H1 (cell line): ENCODE data around the gene PRKAR1B. TPM values are rescaled to one million over a fixed set of nuclear protein-coding genes. Genes with fewer than 3 reads are reported as not detected.

Experiments used
- CREB1 ChIP-seq: IDR thresholded peaks from 2 replicates; pipeline ENCODE4 v1.6.1; 2012; ENCODE audit warnings: inconsistent platforms
- EP300 ChIP-seq, 2 experiments: IDR thresholded peaks; 1 replicate in 1 of 2; 2 replicates in 1 of 2; pipeline ENCODE4 v1.6.1; 2011 to 2012; ENCODE audit warnings: low read depth in 2 of 2, low read length in 2 of 2, mild to moderate bottlenecking in 2 of 2, borderline replicate concordance in 1 of 2, inconsistent platforms in 1 of 2, moderate library complexity in 1 of 2
- GTF2F1 ChIP-seq: IDR thresholded peaks from 2 replicates; pipeline ENCODE4 v1.6.1; 2012; ENCODE audit warnings: low read depth, low read length, improper control_type of control experiment, borderline replicate concordance
- TBP ChIP-seq: IDR thresholded peaks from 2 replicates; pipeline ENCODE4 v1.6.1; 2011; ENCODE audit warnings: low read depth, low read length, improper control_type of control experiment
- polyA plus RNA-seq, 7 experiments: library from polyadenylated mRNA; depleted of rRNA in 3 of 7; stranded (reverse) in 5 of 7; unstranded in 2 of 7; fragments of >200 nt in 5 of 7; fragments of 200-250 nt in 2 of 7; gene quantifications; 1 replicate in 5 of 7; 2 replicates in 1 of 7; 4 replicates in 1 of 7; pipeline versions ENCODE4 v1.2.1 to v1.2.3, GENCODE V29; 2011 to 2013; ENCODE audit warnings: missing spikeins in 2 of 7, mixed read lengths in 2 of 7
- total RNA-seq: library from RNA; stranded (reverse); fragmentation: NEBNext Ultra II Directional; extraction: Animal tissue kit (Norgen Biotek cat#: 25700); gene quantifications from 2 replicates; pipeline ENCODE4 v1.2.1, GENCODE V29; 2021
- TF ChIP-seq, protein P1 (sequence below): fragments of 300-600 bp; sonication (generic); IDR thresholded peaks from 2 replicates; pipeline ENCODE4 v1.7.1; 2012; ENCODE audit warnings: low read length, moderate library complexity, mild to moderate bottlenecking, inconsistent platforms; ENCODE audit not compliant: insufficient replicate concordance

The PRKAR1B gene
- total and polyA plus RNA-seq, 2 of the 8 experiments (the other 6 are each of a cell fraction or from before 2014, with no cell fraction given), result 12.3 to 55.7 TPM

DNA sequence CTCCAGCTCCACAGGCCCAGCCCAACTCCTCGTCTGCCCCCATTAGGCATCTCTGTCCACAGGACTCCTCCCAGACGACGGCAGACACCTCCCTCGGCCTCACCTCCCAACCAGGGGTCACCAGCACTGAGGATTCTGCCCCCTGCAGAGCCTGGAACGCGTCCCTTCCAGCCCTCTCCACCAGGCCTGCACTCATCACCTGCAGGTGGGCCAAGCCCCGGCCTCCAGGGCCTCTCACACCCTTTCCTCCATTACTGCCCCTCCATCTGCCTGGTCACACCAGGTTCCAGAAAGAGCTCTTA is 164.8 kb downstream of the PRKAR1B start (continued):
- TF ChIP-seq, protein P1, sequence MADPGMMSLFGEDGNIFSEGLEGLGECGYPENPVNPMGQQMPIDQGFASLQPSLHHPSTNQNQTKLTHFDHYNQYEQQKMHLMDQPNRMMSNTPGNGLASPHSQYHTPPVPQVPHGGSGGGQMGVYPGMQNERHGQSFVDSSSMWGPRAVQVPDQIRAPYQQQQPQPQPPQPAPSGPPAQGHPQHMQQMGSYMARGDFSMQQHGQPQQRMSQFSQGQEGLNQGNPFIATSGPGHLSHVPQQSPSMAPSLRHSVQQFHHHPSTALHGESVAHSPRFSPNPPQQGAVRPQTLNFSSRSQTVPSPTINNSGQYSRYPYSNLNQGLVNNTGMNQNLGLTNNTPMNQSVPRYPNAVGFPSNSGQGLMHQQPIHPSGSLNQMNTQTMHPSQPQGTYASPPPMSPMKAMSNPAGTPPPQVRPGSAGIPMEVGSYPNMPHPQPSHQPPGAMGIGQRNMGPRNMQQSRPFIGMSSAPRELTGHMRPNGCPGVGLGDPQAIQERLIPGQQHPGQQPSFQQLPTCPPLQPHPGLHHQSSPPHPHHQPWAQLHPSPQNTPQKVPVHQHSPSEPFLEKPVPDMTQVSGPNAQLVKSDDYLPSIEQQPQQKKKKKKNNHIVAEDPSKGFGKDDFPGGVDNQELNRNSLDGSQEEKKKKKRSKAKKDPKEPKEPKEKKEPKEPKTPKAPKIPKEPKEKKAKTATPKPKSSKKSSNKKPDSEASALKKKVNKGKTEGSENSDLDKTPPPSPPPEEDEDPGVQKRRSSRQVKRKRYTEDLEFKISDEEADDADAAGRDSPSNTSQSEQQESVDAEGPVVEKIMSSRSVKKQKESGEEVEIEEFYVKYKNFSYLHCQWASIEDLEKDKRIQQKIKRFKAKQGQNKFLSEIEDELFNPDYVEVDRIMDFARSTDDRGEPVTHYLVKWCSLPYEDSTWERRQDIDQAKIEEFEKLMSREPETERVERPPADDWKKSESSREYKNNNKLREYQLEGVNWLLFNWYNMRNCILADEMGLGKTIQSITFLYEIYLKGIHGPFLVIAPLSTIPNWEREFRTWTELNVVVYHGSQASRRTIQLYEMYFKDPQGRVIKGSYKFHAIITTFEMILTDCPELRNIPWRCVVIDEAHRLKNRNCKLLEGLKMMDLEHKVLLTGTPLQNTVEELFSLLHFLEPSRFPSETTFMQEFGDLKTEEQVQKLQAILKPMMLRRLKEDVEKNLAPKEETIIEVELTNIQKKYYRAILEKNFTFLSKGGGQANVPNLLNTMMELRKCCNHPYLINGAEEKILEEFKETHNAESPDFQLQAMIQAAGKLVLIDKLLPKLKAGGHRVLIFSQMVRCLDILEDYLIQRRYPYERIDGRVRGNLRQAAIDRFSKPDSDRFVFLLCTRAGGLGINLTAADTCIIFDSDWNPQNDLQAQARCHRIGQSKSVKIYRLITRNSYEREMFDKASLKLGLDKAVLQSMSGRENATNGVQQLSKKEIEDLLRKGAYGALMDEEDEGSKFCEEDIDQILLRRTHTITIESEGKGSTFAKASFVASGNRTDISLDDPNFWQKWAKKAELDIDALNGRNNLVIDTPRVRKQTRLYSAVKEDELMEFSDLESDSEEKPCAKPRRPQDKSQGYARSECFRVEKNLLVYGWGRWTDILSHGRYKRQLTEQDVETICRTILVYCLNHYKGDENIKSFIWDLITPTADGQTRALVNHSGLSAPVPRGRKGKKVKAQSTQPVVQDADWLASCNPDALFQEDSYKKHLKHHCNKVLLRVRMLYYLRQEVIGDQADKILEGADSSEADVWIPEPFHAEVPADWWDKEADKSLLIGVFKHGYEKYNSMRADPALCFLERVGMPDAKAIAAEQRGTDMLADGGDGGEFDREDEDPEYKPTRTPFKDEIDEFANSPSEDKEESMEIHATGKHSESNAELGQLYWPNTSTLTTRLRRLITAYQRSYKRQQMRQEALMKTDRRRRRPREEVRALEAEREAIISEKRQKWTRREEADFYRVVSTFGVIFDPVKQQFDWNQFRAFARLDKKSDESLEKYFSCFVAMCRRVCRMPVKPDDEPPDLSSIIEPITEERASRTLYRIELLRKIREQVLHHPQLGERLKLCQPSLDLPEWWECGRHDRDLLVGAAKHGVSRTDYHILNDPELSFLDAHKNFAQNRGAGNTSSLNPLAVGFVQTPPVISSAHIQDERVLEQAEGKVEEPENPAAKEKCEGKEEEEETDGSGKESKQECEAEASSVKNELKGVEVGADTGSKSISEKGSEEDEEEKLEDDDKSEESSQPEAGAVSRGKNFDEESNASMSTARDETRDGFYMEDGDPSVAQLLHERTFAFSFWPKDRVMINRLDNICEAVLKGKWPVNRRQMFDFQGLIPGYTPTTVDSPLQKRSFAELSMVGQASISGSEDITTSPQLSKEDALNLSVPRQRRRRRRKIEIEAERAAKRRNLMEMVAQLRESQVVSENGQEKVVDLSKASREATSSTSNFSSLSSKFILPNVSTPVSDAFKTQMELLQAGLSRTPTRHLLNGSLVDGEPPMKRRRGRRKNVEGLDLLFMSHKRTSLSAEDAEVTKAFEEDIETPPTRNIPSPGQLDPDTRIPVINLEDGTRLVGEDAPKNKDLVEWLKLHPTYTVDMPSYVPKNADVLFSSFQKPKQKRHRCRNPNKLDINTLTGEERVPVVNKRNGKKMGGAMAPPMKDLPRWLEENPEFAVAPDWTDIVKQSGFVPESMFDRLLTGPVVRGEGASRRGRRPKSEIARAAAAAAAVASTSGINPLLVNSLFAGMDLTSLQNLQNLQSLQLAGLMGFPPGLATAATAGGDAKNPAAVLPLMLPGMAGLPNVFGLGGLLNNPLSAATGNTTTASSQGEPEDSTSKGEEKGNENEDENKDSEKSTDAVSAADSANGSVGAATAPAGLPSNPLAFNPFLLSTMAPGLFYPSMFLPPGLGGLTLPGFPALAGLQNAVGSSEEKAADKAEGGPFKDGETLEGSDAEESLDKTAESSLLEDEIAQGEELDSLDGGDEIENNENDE, result no peak
- TF ChIP-seq CREB1 (no peak), TBP (no peak), EP300 (IDR thresholded peaks at IDR 0.05; ENCODE audit: borderline replicate concordance in 1 of 2, low read depth in 2 of 2, low read length in 2 of 2) (no peak), GTF2F1 (no peak)
